Ovary (tissue), 9 donors: ENCODE results near the gene GSG1L. TPM values are rescaled to one million over a fixed set of nuclear protein-coding genes. Genes with fewer than 3 reads are reported as not detected.

ENCODE experiments used
- DNase-seq, 5 donors: peaks; one replicate each; pipeline ENCODE4 v3.0.0-alpha.2; 2019 to 2020
- H3K27ac ChIP-seq, 2 donors: fragments of 200-600 bp; one replicate each; pipeline versions ENCODE4 v1.5.1 to v1.8.0; 2019 to 2022
- H3K27me3 ChIP-seq: fragments of 200-600 bp; one replicate; pipeline ENCODE4 v1.8.0; 2022
- H3K36me3 ChIP-seq: fragments of 200-600 bp; sonication (generic); one replicate; pipeline ENCODE4 v1.5.1; 2019
- H3K4me1 ChIP-seq: one replicate; pipeline ENCODE4 v1.8.1; 2013; ENCODE audit warnings: mild to moderate bottlenecking, moderate library complexity; ENCODE audit not compliant: insufficient read depth
- H3K4me3 ChIP-seq: fragments of 200-600 bp; sonication (generic); one replicate; pipeline ENCODE4 v1.5.1; 2017
- H3K9me3 ChIP-seq, 2 donors: fragments of 200-600 bp in 1 of 2; sonication (generic) in 1 of 2; one replicate each; pipeline versions ENCODE4 v1.5.1 to v1.8.1; 2013 to 2019; ENCODE audit warnings: mild to moderate bottlenecking in 1 of 2, moderate library complexity in 1 of 2
- EP300 ChIP-seq: sonication (generic); formaldehyde crosslinking; IDR thresholded peaks from one replicate; pipeline ENCODE4 v1.6.1; 2017; ENCODE audit warnings: antibody characterized with exemption
- POLR2A ChIP-seq: fragments of 450-650 bp; IDR thresholded peaks from one replicate; pipeline ENCODE4 v1.6.1; 2017; ENCODE audit warnings: antibody characterized with exemption, mild to moderate bottlenecking, moderate library complexity
- WGBS, 3 donors: extraction: QIAGEN DNeasy Blood & Tissue Kit in 1 of 3; methylation state at CpG; one replicate each; pipeline versions ENCODE4 v1.1.5 to v1.1.7; 2013 to 2017; 5-methylcytosine and 5-hydroxymethylcytosine counted together
- intact Hi-C, 4 donors: fragments of 100-400 bp; cut with DNase I; formaldehyde crosslinking; loops; one replicate each; pipeline versions ENCODE4 v1.11.0 to v1.15.1; 2022 to 2023
- polyA plus RNA-seq, 2 donors: library from polyadenylated mRNA; stranded (reverse); fragments of 200-250 nt in 1 of 2; fragments of 350-450 nt in 1 of 2; fragmentation: Illumina TruSeq in 1 of 2; extraction: RNeasy Lipid Tissue Mini Kit (QIAGEN cat#74804) in 1 of 2; gene quantifications; one replicate each; pipeline ENCODE4 v1.2.3, GENCODE V29; 2013 to 2014
- total RNA-seq, 7 donors: library from RNA; depleted of rRNA in 2 of 7; stranded (reverse); fragments of >200 nt in 2 of 7; fragmentation: NEBNext Ultra II Directional in 3 of 7; extraction: Animal tissue kit (Norgen Biotek cat#: 25700) in 3 of 7; gene quantifications; one replicate each; pipeline versions ENCODE4 v1.1.0 to v1.2.4, GENCODE V29; 2016 to 2023
- TF ChIP-seq, protein P1 (sequence below), 3 donors: fragments of 450-650 bp in 2 of 3; fragments of 200-600 bp in 1 of 3; IDR thresholded peaks; one replicate each; pipeline versions ENCODE4 v1.5.1 to v1.8.0; 2016 to 2022; ENCODE audit warnings: antibody characterized with exemption in 3 of 3, mild to moderate bottlenecking in 1 of 3
- donor health status: DM: no; HTN: no; CAD: no; lungs with moderate emphysema.
- donor health status: DM: no; HTN: no; CAD: no.
- donor health status: Bipolar disorder and iron deficiency.
- donor health status: DM: yes; HTN: yes; CAD: no.
- donor health status: DM: no; HTN: no; CAD: no.
- donor health status: DM: yes; HTN: yes; CAD: no.

The GSG1L gene
- total and polyA plus RNA-seq, 9 donors: 0.30 to 1.1 (median 0.46) TPM; not detected in 4

DNA sequence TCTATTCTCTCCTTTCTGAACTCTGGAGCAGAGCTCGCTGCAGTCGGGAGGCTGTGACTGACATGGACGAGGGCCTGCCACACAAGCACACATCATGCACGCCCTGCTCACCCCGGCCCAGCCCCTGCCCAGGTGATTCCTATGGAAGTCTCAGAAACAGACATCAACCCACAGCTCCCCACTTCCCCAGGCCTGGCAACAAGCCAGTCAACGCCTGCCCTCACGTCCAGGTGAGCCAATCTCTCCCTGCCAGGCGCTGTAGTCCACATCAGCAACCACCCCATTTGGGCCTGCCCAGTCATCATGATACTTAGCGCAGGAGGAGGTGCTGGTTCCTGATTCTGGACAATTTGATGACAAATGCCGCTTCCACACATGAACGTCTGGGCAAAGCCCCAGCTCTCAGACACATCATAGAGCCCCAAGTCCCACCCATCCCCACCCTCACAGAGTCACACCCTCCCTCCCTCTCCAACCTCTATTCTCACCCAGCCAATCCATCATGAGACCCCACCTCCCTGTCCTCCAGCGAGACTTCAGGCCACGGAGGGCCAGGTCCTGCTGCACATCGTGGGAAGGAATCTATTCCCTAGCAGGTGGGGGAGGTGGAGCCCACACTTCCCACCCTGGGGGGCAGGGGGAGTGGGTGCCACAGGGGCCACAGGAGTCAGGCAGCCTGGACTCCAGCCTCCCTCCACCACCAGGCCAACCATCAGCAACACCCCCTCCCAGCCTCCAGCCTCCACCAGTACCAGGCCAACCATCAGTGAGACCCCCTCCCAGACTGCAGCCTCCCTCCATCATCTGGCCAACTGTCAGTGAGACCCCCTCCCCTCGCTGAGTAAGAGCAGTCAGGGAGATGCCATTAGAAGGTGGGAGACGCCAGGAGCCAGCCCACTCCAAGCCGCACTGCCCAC is 33.7 kb upstream of the GSG1L start:
- Histone ChIP-seq H3K4me1 (no peaks in the 10 kb centered on the region), H3K27ac (no peak overlapping the region), H3K4me3 (no peak overlapping the region), H3K36me3 (no peaks in the 10 kb centered on the region), H3K9me3 (no peaks in the 10 kb centered on the region), H3K27me3 (no peaks in the 10 kb centered on the region)
- intact Hi-C loops: no loop called here
- peak in 1 of 5 donors; percentile 36 for DNase-seq
- TF ChIP-seq, protein P1, sequence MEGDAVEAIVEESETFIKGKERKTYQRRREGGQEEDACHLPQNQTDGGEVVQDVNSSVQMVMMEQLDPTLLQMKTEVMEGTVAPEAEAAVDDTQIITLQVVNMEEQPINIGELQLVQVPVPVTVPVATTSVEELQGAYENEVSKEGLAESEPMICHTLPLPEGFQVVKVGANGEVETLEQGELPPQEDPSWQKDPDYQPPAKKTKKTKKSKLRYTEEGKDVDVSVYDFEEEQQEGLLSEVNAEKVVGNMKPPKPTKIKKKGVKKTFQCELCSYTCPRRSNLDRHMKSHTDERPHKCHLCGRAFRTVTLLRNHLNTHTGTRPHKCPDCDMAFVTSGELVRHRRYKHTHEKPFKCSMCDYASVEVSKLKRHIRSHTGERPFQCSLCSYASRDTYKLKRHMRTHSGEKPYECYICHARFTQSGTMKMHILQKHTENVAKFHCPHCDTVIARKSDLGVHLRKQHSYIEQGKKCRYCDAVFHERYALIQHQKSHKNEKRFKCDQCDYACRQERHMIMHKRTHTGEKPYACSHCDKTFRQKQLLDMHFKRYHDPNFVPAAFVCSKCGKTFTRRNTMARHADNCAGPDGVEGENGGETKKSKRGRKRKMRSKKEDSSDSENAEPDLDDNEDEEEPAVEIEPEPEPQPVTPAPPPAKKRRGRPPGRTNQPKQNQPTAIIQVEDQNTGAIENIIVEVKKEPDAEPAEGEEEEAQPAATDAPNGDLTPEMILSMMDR (IDR thresholded peaks at IDR 0.05): no peak
- TF ChIP-seq EP300 (no peak), POLR2A (no peak)
- 77 to 81% (median 80%) methylated on average over 17 of the region's 17 CpGs for WGBS, 3 donors

- intact Hi-C loops: no loop called here
- Histone ChIP-seq H3K9me3 (no peaks in the 10 kb centered on the region), H3K27ac (no peak overlapping the region), H3K36me3 (no peaks in the 10 kb centered on the region), H3K4me3 (no peak overlapping the region), H3K4me1 (no peaks in the 10 kb centered on the region), H3K27me3 (no peaks in the 10 kb centered on the region)
- DNase-seq: no peak
- TF ChIP-seq POLR2A (no peak), EP300 (no peak)
- TF ChIP-seq, protein P1 (IDR thresholded peaks at IDR 0.05): no peak
- WGBS, 3 donors: 75 to 90% (median 81%) methylated on average over 5 of the region's 5 CpGs
Observed at GRCh38 chr16:28093385-28093725, 29.8 kb upstream of the GSG1L start.

- WGBS, 3 donors: 80 to 81% (median 81%) methylated on average over 17 of the region's 17 CpGs
Observed at GRCh38 chr16:28092721-28093384, 29.3 kb upstream of the GSG1L start.

GRCh38 chr16:28091656-28092055 is 28.1 kb upstream of the GSG1L start:
- WGBS, 3 donors: 76 to 84% (median 78%) methylated on average over 12 of the region's 12 CpGs
- DNase-seq: no peak
- intact Hi-C loops: no loop called here
- TF ChIP-seq, protein P1 (IDR thresholded peaks at IDR 0.05): no peak
- TF ChIP-seq EP300 (no peak), POLR2A (no peak)
- no peak overlapping the region for H3K4me3 ChIP-seq
- no peaks in the 10 kb centered on the region for H3K27me3 ChIP-seq
- no peaks in the 10 kb centered on the region for H3K36me3 ChIP-seq
- no peaks in the 10 kb centered on the region for H3K4me1 ChIP-seq
- H3K27ac ChIP-seq: no peak overlapping the region
- no peaks in the 10 kb centered on the region for H3K9me3 ChIP-seq

More at GRCh38 chr16:28092721-28093384, 29.3 kb upstream of the GSG1L start:
- TF ChIP-seq, protein P1 (IDR thresholded peaks at IDR 0.05): no peak
- no peak for TF ChIP-seq POLR2A
- no peak for TF ChIP-seq EP300
- Histone ChIP-seq H3K9me3 (no peaks in the 10 kb centered on the region), H3K27ac (no peak overlapping the region), H3K4me1 (no peaks in the 10 kb centered on the region), H3K36me3 (no peaks in the 10 kb centered on the region), H3K4me3 (no peak overlapping the region), H3K27me3 (no peaks in the 10 kb centered on the region)
- intact Hi-C loops: no loop called here
- DNase-seq: no peak
